Mesothelial cell of epicardium (in vitro differentiated cells): ENCODE results near the gene GRPEL2. TPM values are rescaled to one million over a fixed set of nuclear protein-coding genes. Genes with fewer than 3 reads are reported as not detected.

Source experiments
- DNase-seq, 2 experiments: peaks; one replicate each; pipeline ENCODE4 v3.0.0; 2021; ENCODE audit warnings: low spot score in 2 of 2; ENCODE audit not compliant: unreplicated experiment in 2 of 2
- H3K27ac Mint-ChIP-seq: 2 replicates; pipeline ENCODE4 v1.8.0; 2021; ENCODE audit warnings: mixed read lengths
- H3K27me3 Mint-ChIP-seq: 2 replicates; pipeline ENCODE4 v1.8.0; 2021; ENCODE audit warnings: low read depth, mixed read lengths
- H3K36me3 Mint-ChIP-seq: 2 replicates; pipeline ENCODE4 v1.8.0; 2021; ENCODE audit warnings: mixed read lengths
- H3K4me1 Mint-ChIP-seq: 2 replicates; pipeline ENCODE4 v1.8.0; 2021; ENCODE audit warnings: mixed read lengths
- H3K4me3 Mint-ChIP-seq: 2 replicates; pipeline ENCODE4 v1.8.0; 2021; ENCODE audit warnings: mild to moderate bottlenecking, moderate library complexity, mixed read lengths
- H3K9me3 Mint-ChIP-seq: 2 replicates; pipeline ENCODE4 v1.8.0; 2021; ENCODE audit warnings: mixed read lengths
- CTCF ChIP-seq: fragments of 200-600 bp; sonication (generic); IDR thresholded peaks from one replicate; pipeline ENCODE4 v1.5.0; 2021; ENCODE audit warnings: antibody characterized with exemption; ENCODE audit not compliant: unreplicated experiment
- total RNA-seq: library from RNA; stranded (reverse); gene quantifications from 3 replicates; pipeline ENCODE4 v1.2.1, GENCODE V29; 2021

The GRPEL2 gene
- total RNA-seq, 1 donor from 2014 or later, result 15.4 TPM

GRCh38 chr5:149300441-149300840 is 44.9 kb upstream of the GRPEL2 start:
- Mint-ChIP-seq H3K9me3 (no peaks in the 10 kb centered on the region), H3K4me3 (no peak overlapping the region), H3K4me1 (peaks cover 13% of the 10 kb centered on the region)

GRCh38 chr5:149301049-149301743 is 44.1 kb upstream of the GRPEL2 start:
- Mint-ChIP-seq H3K4me1 (peaks cover 14% of the 10 kb centered on the region), H3K27ac (no peak overlapping the region), H3K4me3 (no peak overlapping the region), H3K36me3 (no peaks in the 10 kb centered on the region), H3K27me3 (no peaks in the 10 kb centered on the region), H3K9me3 (no peaks in the 10 kb centered on the region)
- TF ChIP-seq CTCF, result no peak
- no peak for DNase-seq

More at GRCh38 chr5:149300441-149300840, 44.9 kb upstream of the GRPEL2 start:
- DNase-seq, result no peak
- Mint-ChIP-seq H3K27me3 (no peaks in the 10 kb centered on the region), H3K36me3 (no peaks in the 10 kb centered on the region), H3K27ac (no peak overlapping the region)
- TF ChIP-seq CTCF, result no peak

- Mint-ChIP-seq H3K27me3 (no peaks in the 10 kb centered on the region), H3K27ac (no peak overlapping the region), H3K4me3 (no peak overlapping the region), H3K4me1 (peaks cover 12% of the 10 kb centered on the region), H3K36me3 (no peaks in the 10 kb centered on the region), H3K9me3 (no peaks in the 10 kb centered on the region)
- no peak for DNase-seq
- TF ChIP-seq CTCF, result no peak
These were observed 43.4 kb upstream of the GRPEL2 start for GRCh38 chr5:149301744-149302380.

GRCh38 chr5:149302641-149303040 is 42.7 kb upstream of the GRPEL2 start:
- Mint-ChIP-seq H3K27me3 (no peaks in the 10 kb centered on the region), H3K9me3 (no peaks in the 10 kb centered on the region), H3K4me3 (no peak overlapping the region), H3K4me1 (peaks cover 8% of the 10 kb centered on the region), H3K27ac (no peak overlapping the region), H3K36me3 (no peaks in the 10 kb centered on the region)
- no peak for DNase-seq
- no peak for TF ChIP-seq CTCF

- DNase-seq, result no peak
- Mint-ChIP-seq H3K27me3 (no peaks in the 10 kb centered on the region), H3K9me3 (no peaks in the 10 kb centered on the region), H3K4me1 (peaks cover 2% of the 10 kb centered on the region), H3K36me3 (no peaks in the 10 kb centered on the region), H3K4me3 (no peak overlapping the region), H3K27ac (no peak overlapping the region)
- TF ChIP-seq CTCF, result no peak
These were observed 42.1 kb upstream of the GRPEL2 start for GRCh38 chr5:149303210-149303609.
